ENCODE results near the gene PTPRD.

PTPRD gene

GRCh38 chr9:10204276-10204675 is 408.5 kb downstream of the PTPRD start:
- in situ Hi-C loops (cut with MboI; ENCODE audit: low sequenced_read_pairs) = no loop called here

GRCh38 chr9:10173561-10173960 is 439.2 kb downstream of the PTPRD start:
- in situ Hi-C loops (cut with MboI; ENCODE audit: low sequenced_read_pairs) = no loop called here

GRCh38 chr9:10172476-10172875 is 440.3 kb downstream of the PTPRD start:
- in situ Hi-C loops (cut with MboI; ENCODE audit: low sequenced_read_pairs) = no loop called here

GRCh38 chr9:10168241-10168640 is 444.6 kb downstream of the PTPRD start:
- in situ Hi-C loops (cut with MboI; ENCODE audit: low sequenced_read_pairs) = no loop called here

- in situ Hi-C loops (cut with MboI; ENCODE audit: low sequenced_read_pairs) = no loop called here
Observed at GRCh38 chr9:10148796-10149195, 464.0 kb downstream of the PTPRD start.

GRCh38 chr9:10146517-10147331 is 466.1 kb downstream of the PTPRD start:
- in situ Hi-C loops (cut with MboI; ENCODE audit: low sequenced_read_pairs) = no loop called here

GRCh38 chr9:10144355-10144754 is 468.4 kb downstream of the PTPRD start:
- in situ Hi-C loops (cut with MboI; ENCODE audit: low sequenced_read_pairs) = no loop called here

GRCh38 chr9:10135553-10135952 is 477.2 kb downstream of the PTPRD start:
- in situ Hi-C loops (cut with MboI; ENCODE audit: low sequenced_read_pairs) = no loop called here

GRCh38 chr9:10134266-10134665 is 478.5 kb downstream of the PTPRD start:
- in situ Hi-C loops (cut with MboI; ENCODE audit: low sequenced_read_pairs) = no loop called here

- in situ Hi-C loops (cut with MboI; ENCODE audit: low sequenced_read_pairs) = no loop called here
Observed at GRCh38 chr9:10130061-10130675, 482.6 kb downstream of the PTPRD start.

GRCh38 chr9:10127867-10128266 is 484.9 kb downstream of the PTPRD start:
- in situ Hi-C loops (cut with MboI; ENCODE audit: low sequenced_read_pairs) = no loop called here

- in situ Hi-C loops (cut with MboI; ENCODE audit: low sequenced_read_pairs) = no loop called here
Observed at GRCh38 chr9:10112798-10113197, 500.0 kb downstream of the PTPRD start.

- in situ Hi-C loops (cut with MboI; ENCODE audit: low sequenced_read_pairs) = no loop called here
Observed at GRCh38 chr9:10112070-10112469, 500.7 kb downstream of the PTPRD start.

- in situ Hi-C loops (cut with MboI; ENCODE audit: low sequenced_read_pairs) = no loop called here
Observed at GRCh38 chr9:10108815-10109214, 504.0 kb downstream of the PTPRD start.

- in situ Hi-C loops (cut with MboI; ENCODE audit: low sequenced_read_pairs) = no loop called here
Observed at GRCh38 chr9:10104774-10105173, 508.0 kb downstream of the PTPRD start.

- in situ Hi-C loops (cut with MboI; ENCODE audit: low sequenced_read_pairs) = no loop called here
Observed at GRCh38 chr9:10095208-10095607, 517.6 kb downstream of the PTPRD start.

GRCh38 chr9:10094563-10094962 is 518.2 kb downstream of the PTPRD start:
- in situ Hi-C loops (cut with MboI; ENCODE audit: low sequenced_read_pairs) = no loop called here

- in situ Hi-C loops (cut with MboI; ENCODE audit: low sequenced_read_pairs) = no loop called here
Observed at GRCh38 chr9:10080012-10080411, 532.8 kb downstream of the PTPRD start.

GRCh38 chr9:10079284-10079964 is 533.4 kb downstream of the PTPRD start:
- in situ Hi-C loops (cut with MboI; ENCODE audit: low sequenced_read_pairs) = no loop called here

GRCh38 chr9:10071579-10071978 is 541.2 kb downstream of the PTPRD start:
- in situ Hi-C loops (cut with MboI; ENCODE audit: low sequenced_read_pairs) = no loop called here

- in situ Hi-C loops (cut with MboI; ENCODE audit: low sequenced_read_pairs) = no loop called here
Observed at GRCh38 chr9:10062629-10063395, 550.0 kb downstream of the PTPRD start.
